ENCODE data around the gene GCAT.

- TF ChIP-seq POLR2A (IDR thresholded peaks at IDR 0.05; ENCODE audit: low read length), result no peak
- no peak for TF ChIP-seq GATA1 (IDR thresholded peaks at IDR 0.05; ENCODE audit: low read depth, low read length)
Observed at GRCh38 chr22:37777122-37777687, 30.5 kb upstream of the GCAT start.

Measured in erythroblast (primary cell).